Hepatocyte (in vitro differentiated cells): ENCODE results near the gene CTR9. TPM values are rescaled to one million over a fixed set of nuclear protein-coding genes. Genes with fewer than 3 reads are reported as not detected.
A peak's percentile ranks its signal among the peaks of the same experiment; 100 is the strongest.

Experiments used
- DNase-seq: peaks from one replicate; pipeline ENCODE4 v3.0.0-alpha.2; 2016; ENCODE audit warnings: low spot score
- H2AFZ ChIP-seq: fragments of 200-600 bp; sonication (generic); 2 replicates; pipeline ENCODE4 v1.6.0; 2016; ENCODE audit warnings: antibody characterized with exemption, mild to moderate bottlenecking
- H3K27ac ChIP-seq: fragments of 200-600 bp; sonication (generic); 2 replicates; pipeline ENCODE4 v1.5.1; 2016; ENCODE audit warnings: mild to moderate bottlenecking
- H3K27me3 ChIP-seq: fragments of 200-600 bp; sonication (generic); 2 replicates; pipeline ENCODE4 v1.6.1; 2016
- H3K36me3 ChIP-seq: fragments of 200-600 bp; sonication (generic); replicated peaks from 2 replicates; pipeline ENCODE4 v1.5.1; 2016; ENCODE audit warnings: low read depth; ENCODE audit not compliant: insufficient read depth
- H3K4me1 ChIP-seq: fragments of 200-600 bp; sonication (generic); 2 replicates; pipeline ENCODE4 v1.5.1; 2016; ENCODE audit warnings: mild to moderate bottlenecking, moderate library complexity; ENCODE audit not compliant: insufficient read depth
- H3K4me2 ChIP-seq: fragments of 200-600 bp; sonication (generic); 2 replicates; pipeline ENCODE4 v1.6.0; 2016
- H3K4me3 ChIP-seq: fragments of 200-600 bp; sonication (generic); 2 replicates; pipeline ENCODE4 v1.5.1; 2016; ENCODE audit warnings: mild to moderate bottlenecking
- H3K79me2 ChIP-seq: fragments of 200-600 bp; sonication (generic); 2 replicates; pipeline ENCODE4 v1.6.0; 2017; ENCODE audit warnings: mild to moderate bottlenecking
- H3K9me2 ChIP-seq: fragments of 200-600 bp; sonication (generic); replicated peaks from 2 replicates; pipeline ENCODE4 v1.6.0; 2017; ENCODE audit warnings: mild to moderate bottlenecking; ENCODE audit not compliant: insufficient read depth
- H3K9me3 ChIP-seq: fragments of 200-600 bp; sonication (generic); 2 replicates; pipeline ENCODE4 v1.5.1; 2016; ENCODE audit warnings: low read depth, mild to moderate bottlenecking
- H4K20me1 ChIP-seq: fragments of 200-600 bp; sonication (generic); 2 replicates; pipeline ENCODE4 v1.6.0; 2016; ENCODE audit warnings: mild to moderate bottlenecking; ENCODE audit not compliant: insufficient read depth, poor library complexity, severe bottlenecking
- CTCF ChIP-seq: fragments of 200-600 bp; sonication (generic); IDR thresholded peaks from 2 replicates; pipeline ENCODE4 v1.5.1; 2016; ENCODE audit warnings: antibody characterized with exemption, mild to moderate bottlenecking; ENCODE audit not compliant: poor library complexity
- EZH2 ChIP-seq: fragments of 200-600 bp; sonication (generic); IDR thresholded peaks from 2 replicates; pipeline ENCODE4 v1.6.1; 2016; ENCODE audit warnings: antibody characterized with exemption, mild to moderate bottlenecking, borderline replicate concordance
- EZH2phosphoT487 ChIP-seq: fragments of 200-600 bp; sonication (generic); IDR thresholded peaks from one replicate; pipeline ENCODE4 v1.6.1; 2018; ENCODE audit warnings: antibody characterized with exemption, mild to moderate bottlenecking, low read depth, moderate library complexity; ENCODE audit not compliant: unreplicated experiment, severe bottlenecking
- WGBS: methylation state at CpG from one replicate; pipeline ENCODE4 v1.1.6; 2016; ENCODE audit warnings: low lambda C conversion rate; ENCODE audit errors: missing lambda C conversion rate; 5-methylcytosine and 5-hydroxymethylcytosine counted together
- polyA plus RNA-seq: library from polyadenylated mRNA; unstranded; fragments of >200 nt; fragmentation: Nextera tagmentation; extraction: Ambion mirVana; gene quantifications from 2 replicates; pipeline ENCODE4 v1.2.1, GENCODE V29; 2016
- total RNA-seq: library from RNA; depleted of rRNA; stranded (reverse); fragments of >200 nt; gene quantifications from 2 replicates; pipeline ENCODE4 v1.2.3, GENCODE V29; 2014

CTR9 gene
- total and polyA plus RNA-seq, 2 experiments from 2014 or later = 24.4 to 28.0 TPM

GRCh38 chr11:10742460-10743208 lies 8.4 kb upstream of the CTR9 start:
- DNase-seq = peak; percentile 31
- Histone ChIP-seq H3K27me3 (no peaks in the 10 kb centered on the region), H3K9me2 (no peaks in the 10 kb centered on the region), H4K20me1 (no peaks in the 10 kb centered on the region), H3K4me2 (no peak overlapping the region), H2AFZ (no peak overlapping the region), H3K4me3 (no peak overlapping the region), H3K9me3 (no peaks in the 10 kb centered on the region), H3K4me1 (peaks cover 3% of the 10 kb centered on the region), H3K36me3 (no peaks in the 10 kb centered on the region), H3K79me2 (no peaks in the 10 kb centered on the region), H3K27ac (peak overlapping the region; percentile 51)
- TF ChIP-seq EZH2phosphoT487 (no peak), EZH2 (no peak), CTCF (no peak)
- WGBS = 66% methylated on average over 9 of the region's 9 CpGs

GRCh38 chr11:10743354-10744000 lies 7.6 kb upstream of the CTR9 start:
- H3K27ac ChIP-seq = peak overlapping the region; percentile 51
- no peak overlapping the region for H3K4me2 ChIP-seq

GRCh38 chr11:10744206-10744605 lies 6.8 kb upstream of the CTR9 start:
- Histone ChIP-seq H3K27ac (peak overlapping the region; percentile 51), H4K20me1 (no peaks in the 10 kb centered on the region), H3K27me3 (no peaks in the 10 kb centered on the region), H3K79me2 (no peaks in the 10 kb centered on the region), H2AFZ (no peak overlapping the region), H3K36me3 (no peaks in the 10 kb centered on the region), H3K9me3 (no peaks in the 10 kb centered on the region), H3K4me1 (peaks cover 3% of the 10 kb centered on the region), H3K9me2 (no peaks in the 10 kb centered on the region), H3K4me2 (no peak overlapping the region), H3K4me3 (no peak overlapping the region)
- 94% methylated on average over 3 of the region's 3 CpGs for WGBS
- TF ChIP-seq EZH2 (no peak), CTCF (no peak), EZH2phosphoT487 (no peak)
- DNase-seq = no peak

More at GRCh38 chr11:10743354-10744000, 7.6 kb upstream of the CTR9 start:
- Histone ChIP-seq H3K4me3 (no peak overlapping the region), H3K9me3 (no peaks in the 10 kb centered on the region), H3K36me3 (no peaks in the 10 kb centered on the region), H2AFZ (no peak overlapping the region), H3K27me3 (no peaks in the 10 kb centered on the region), H4K20me1 (no peaks in the 10 kb centered on the region), H3K9me2 (no peaks in the 10 kb centered on the region), H3K79me2 (no peaks in the 10 kb centered on the region), H3K4me1 (peaks cover 3% of the 10 kb centered on the region)
- no peak for TF ChIP-seq EZH2
- no peak for TF ChIP-seq CTCF
- no peak for TF ChIP-seq EZH2phosphoT487
- 79% methylated on average over 12 of the region's 13 CpGs for WGBS
- DNase-seq = peak; percentile 23
